ENCODE measurements around the gene NCAM2.

- no peak for TF ChIP-seq CTCF (IDR thresholded peaks at IDR 0.05)
- TF ChIP-seq POLR2A (IDR thresholded peaks at IDR 0.05): no peak
Observed at GRCh38 chr21:20997311-20997635, 936 bp upstream of the NCAM2 start.

Data from heart left ventricle (tissue), 13 donors.